ENCODE results near the gene GOLGA6A.

Gene GOLGA6A

DNA sequence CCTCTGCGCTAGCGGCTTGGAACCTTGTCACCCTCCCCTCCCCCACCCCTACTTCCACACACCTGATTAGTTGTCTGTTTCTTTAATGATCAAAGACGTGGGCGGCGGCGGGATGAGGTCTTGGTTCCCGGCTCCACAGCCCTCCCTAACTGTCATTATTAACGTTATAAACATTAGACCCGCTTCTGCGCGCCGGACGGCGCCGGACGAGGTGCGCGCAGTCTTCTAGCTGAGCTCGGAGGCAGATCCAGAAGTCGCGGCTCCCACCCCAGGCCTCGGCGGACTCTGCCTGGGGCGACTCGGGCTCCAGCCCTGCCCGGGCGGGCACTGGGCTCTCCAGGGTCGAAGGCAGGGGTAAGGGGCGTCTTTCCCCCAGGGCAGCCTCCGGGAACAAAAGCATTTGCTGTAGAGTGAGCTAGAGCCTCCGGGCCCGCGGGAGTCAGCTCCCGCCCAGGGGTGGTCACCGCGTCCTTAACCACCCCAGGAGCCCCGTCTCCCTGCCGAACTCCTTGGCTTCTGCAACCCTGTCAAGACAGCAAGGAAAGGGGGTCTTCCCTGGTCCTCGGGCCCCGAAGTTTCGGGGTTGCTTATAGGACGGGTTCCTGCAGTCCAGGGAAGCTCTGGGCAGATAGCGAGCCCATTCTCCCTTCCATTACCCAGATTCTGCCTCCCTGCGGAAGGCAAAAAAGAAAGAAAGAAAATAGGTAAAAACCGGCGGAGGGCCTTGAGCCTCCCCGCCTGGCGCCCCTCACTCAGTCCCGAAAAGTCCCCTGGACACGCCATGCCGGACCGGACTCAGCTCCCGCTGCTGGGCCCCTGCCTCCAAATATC lies 45.8 kb upstream of the GOLGA6A start:
- TF ChIP-seq, protein P1, sequence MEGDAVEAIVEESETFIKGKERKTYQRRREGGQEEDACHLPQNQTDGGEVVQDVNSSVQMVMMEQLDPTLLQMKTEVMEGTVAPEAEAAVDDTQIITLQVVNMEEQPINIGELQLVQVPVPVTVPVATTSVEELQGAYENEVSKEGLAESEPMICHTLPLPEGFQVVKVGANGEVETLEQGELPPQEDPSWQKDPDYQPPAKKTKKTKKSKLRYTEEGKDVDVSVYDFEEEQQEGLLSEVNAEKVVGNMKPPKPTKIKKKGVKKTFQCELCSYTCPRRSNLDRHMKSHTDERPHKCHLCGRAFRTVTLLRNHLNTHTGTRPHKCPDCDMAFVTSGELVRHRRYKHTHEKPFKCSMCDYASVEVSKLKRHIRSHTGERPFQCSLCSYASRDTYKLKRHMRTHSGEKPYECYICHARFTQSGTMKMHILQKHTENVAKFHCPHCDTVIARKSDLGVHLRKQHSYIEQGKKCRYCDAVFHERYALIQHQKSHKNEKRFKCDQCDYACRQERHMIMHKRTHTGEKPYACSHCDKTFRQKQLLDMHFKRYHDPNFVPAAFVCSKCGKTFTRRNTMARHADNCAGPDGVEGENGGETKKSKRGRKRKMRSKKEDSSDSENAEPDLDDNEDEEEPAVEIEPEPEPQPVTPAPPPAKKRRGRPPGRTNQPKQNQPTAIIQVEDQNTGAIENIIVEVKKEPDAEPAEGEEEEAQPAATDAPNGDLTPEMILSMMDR (conservative IDR thresholded peaks at IDR 0.05; ENCODE audit: low read depth, low read length) = no peak
- peak overlapping the region; percentile 51 for H3K4me3 ChIP-seq (ENCODE audit: low read depth, low read length)
- DNase-seq (ENCODE audit: low read depth) = no peak

DNA sequence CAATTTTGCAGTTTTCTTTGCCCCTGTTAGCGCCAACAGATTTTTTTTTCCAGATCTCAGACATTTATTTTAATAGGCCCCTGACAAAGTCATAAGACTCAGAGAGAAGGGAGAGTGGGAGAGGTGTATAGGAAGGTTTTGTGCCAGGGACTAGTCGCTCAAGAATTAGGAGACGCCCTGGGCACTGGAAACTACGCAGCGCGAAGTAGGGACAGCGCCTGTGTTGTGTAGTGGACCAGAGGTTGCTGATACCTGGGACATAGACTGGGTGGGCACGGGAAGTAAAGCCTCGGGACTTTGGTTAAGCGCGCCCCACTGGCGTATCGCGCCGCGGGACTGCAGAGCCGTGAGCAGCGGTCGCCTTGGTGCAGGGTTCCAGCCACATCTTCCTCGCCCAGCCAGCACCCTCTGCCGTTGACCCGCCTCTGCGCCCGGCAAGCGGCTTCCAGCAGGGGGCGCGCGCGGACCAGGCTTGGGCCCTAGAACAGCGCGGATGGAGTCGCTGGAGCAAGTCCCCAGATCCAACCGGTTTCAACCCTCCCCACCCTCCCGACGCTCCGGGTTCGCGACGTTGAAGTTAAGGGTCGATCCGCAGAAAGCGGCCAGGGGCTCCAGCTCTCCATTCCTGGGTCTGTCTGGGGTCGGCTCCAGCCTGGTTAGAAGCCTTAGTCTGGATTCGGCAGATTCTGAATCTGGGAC lies 45.1 kb upstream of the GOLGA6A start:
- TF ChIP-seq, protein P1 (conservative IDR thresholded peaks at IDR 0.05; ENCODE audit: low read depth, low read length) = peak; percentile 95
- DNase-seq (ENCODE audit: low read depth) = peak; percentile 86
- H3K4me3 ChIP-seq (ENCODE audit: low read depth, low read length) = peak overlapping the region; percentile 51

DNA sequence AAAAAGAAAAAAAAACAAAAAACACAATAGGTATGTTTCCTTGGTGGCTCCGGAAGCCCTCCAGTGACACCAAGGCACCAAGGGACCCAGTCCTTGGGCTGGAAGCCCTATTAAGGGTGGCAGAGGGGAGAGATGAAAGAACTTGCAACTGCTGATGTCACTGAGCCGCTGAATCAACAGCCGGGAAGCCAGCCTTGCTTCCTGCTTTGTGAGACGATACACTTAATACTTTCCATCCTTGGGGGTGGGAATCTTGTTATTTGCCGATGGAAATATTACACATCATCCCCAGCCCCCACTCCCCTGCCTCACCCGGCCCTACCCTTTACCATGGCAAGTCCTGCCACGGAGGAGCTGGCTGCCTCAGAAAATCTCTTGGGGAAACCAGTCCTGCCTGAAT lies 42.4 kb upstream of the GOLGA6A start:
- H3K4me3 ChIP-seq (ENCODE audit: low read depth, low read length) = no peak overlapping the region
- TF ChIP-seq, protein P1 (conservative IDR thresholded peaks at IDR 0.05; ENCODE audit: low read depth, low read length) = no peak
- no peak for DNase-seq (ENCODE audit: low read depth)

DNA sequence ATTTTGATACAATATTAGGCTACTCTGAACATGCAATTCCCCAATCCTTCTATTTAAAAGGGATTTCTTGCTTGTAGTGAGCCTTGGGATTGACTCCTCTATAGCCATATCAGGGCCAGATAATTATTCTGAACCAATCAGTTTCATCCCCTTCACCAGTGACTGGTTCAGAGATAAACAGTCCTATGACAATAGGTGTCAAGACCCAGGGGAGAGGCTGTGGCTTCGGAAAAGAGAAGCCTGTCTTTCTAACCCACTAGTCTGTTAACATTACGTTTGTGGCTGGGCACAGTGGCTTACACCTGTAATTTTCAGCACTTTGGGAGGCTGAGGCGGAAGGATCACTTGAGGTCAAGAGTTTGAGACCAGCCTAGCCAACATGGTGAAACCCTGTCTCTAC lies 41.8 kb upstream of the GOLGA6A start:
- DNase-seq (ENCODE audit: low read depth) = no peak
- no peak overlapping the region for H3K4me3 ChIP-seq (ENCODE audit: low read depth, low read length)
- TF ChIP-seq, protein P1 (conservative IDR thresholded peaks at IDR 0.05; ENCODE audit: low read depth, low read length) = no peak

DNA sequence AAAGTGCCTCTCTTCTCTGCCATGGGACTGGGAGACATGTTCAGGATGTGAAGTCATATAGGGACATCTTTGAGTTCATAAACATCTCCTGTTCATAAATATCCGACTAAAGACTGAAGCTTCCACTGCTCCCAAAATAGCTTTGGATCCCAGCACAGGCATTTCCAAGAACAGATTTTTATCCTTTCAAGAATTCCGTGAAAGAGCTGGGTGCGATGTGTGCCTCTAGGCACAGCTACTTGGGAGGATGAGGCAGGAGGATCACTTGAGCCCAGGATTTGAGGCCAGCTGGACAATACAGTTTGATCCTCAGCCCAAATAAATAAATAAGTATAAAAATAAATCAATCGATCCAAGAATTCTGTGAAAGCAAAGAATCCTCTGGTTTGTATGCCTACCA lies 41.3 kb upstream of the GOLGA6A start:
- no peak for DNase-seq (ENCODE audit: low read depth)
- H3K4me3 ChIP-seq (ENCODE audit: low read depth, low read length) = no peak overlapping the region
- TF ChIP-seq, protein P1 (conservative IDR thresholded peaks at IDR 0.05; ENCODE audit: low read depth, low read length) = no peak

DNA sequence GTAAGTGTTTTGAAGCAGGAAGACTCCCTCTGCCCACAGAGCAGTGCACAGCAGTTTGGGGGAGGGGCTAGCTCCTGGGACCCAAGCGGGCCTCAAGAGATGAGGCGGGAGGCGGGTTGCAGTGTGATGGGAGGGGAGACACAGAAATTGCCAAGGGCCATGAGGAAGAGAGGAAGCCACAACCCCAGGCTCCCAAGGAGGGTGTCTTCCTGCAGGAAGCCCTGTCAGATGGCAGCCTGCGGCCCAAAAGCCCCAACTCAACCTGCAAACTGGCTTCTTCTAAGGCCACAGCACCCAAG lies 40.7 kb upstream of the GOLGA6A start:
- no peak for DNase-seq (ENCODE audit: low read depth)
- TF ChIP-seq, protein P1 (conservative IDR thresholded peaks at IDR 0.05; ENCODE audit: low read depth, low read length) = peak; percentile 24
- no peak overlapping the region for H3K4me3 ChIP-seq (ENCODE audit: low read depth, low read length)

Measured in choroid plexus epithelial cell (primary cell).